Breast epithelium (tissue), 3 donors: ENCODE data around the gene SNTG2.

Source experiments
- POLR2A ChIP-seq: fragments of 450-650 bp; IDR thresholded peaks from one replicate; pipeline ENCODE4 v1.6.1; 2016; ENCODE audit warnings: antibody characterized with exemption, mild to moderate bottlenecking, moderate library complexity
- POLR2AphosphoS5 ChIP-seq, 3 donors: sonication (generic); formaldehyde crosslinking; IDR thresholded peaks; one replicate each; pipeline ENCODE4 v1.6.1; 2017; ENCODE audit warnings: antibody characterized with exemption in 3 of 3

- TF ChIP-seq POLR2AphosphoS5 (IDR thresholded peaks at IDR 0.05) (no peak), POLR2A (no peak)
These were observed 19.7 kb upstream of the SNTG2 start for GRCh38 chr2:930935-931334.
